Osteocyte (in vitro differentiated cells): ENCODE measurements around the gene MRPS7. TPM values are rescaled to one million over a fixed set of nuclear protein-coding genes. Genes with fewer than 3 reads are reported as not detected.

Experiments
- DNase-seq: peaks from one replicate; pipeline ENCODE4 v3.0.0; 2021; ENCODE audit warnings: mixed read lengths; ENCODE audit not compliant: unreplicated experiment; ENCODE audit errors: extremely low spot score
- H3K27ac Mint-ChIP-seq: one replicate; pipeline ENCODE4 v1.8.0; 2021; ENCODE audit warnings: mild to moderate bottlenecking, mixed read lengths; ENCODE audit not compliant: unreplicated experiment
- H3K27me3 Mint-ChIP-seq: one replicate; pipeline ENCODE4 v1.8.0; 2021; ENCODE audit warnings: mixed read lengths; ENCODE audit not compliant: unreplicated experiment
- H3K36me3 Mint-ChIP-seq: one replicate; pipeline ENCODE4 v1.8.0; 2021; ENCODE audit warnings: mixed read lengths; ENCODE audit not compliant: unreplicated experiment
- H3K4me1 Mint-ChIP-seq: one replicate; pipeline ENCODE4 v1.8.0; 2021; ENCODE audit warnings: mixed read lengths; ENCODE audit not compliant: unreplicated experiment
- H3K4me3 Mint-ChIP-seq: one replicate; pipeline ENCODE4 v1.8.0; 2021; ENCODE audit warnings: mild to moderate bottlenecking, moderate library complexity, mixed read lengths; ENCODE audit not compliant: unreplicated experiment
- H3K9me3 Mint-ChIP-seq: one replicate; pipeline ENCODE4 v1.8.0; 2021; ENCODE audit warnings: mixed read lengths; ENCODE audit not compliant: unreplicated experiment
- total RNA-seq: library from RNA; stranded (reverse); gene quantifications from 2 replicates; pipeline ENCODE4 v1.2.1, GENCODE V29; 2021
- TF ChIP-seq, protein P1 (sequence below): fragments of 200-600 bp; sonication (generic); IDR thresholded peaks from 2 replicates; pipeline ENCODE4 v1.5.0; 2021; ENCODE audit warnings: antibody characterized with exemption, mild to moderate bottlenecking, moderate library complexity

Gene MRPS7
- total RNA-seq, 1 donor from 2014 or later = 49.6 TPM

GRCh38 chr17:75239778-75240393 is 21.8 kb upstream of the MRPS7 start:
- Mint-ChIP-seq H3K36me3 (peaks cover 31% of the 10 kb centered on the region), H3K27ac (no peak overlapping the region), H3K4me3 (no peak overlapping the region), H3K9me3 (no peaks in the 10 kb centered on the region), H3K27me3 (no peaks in the 10 kb centered on the region), H3K4me1 (peaks cover 2% of the 10 kb centered on the region)
- no peak for DNase-seq
- TF ChIP-seq, protein P1, sequence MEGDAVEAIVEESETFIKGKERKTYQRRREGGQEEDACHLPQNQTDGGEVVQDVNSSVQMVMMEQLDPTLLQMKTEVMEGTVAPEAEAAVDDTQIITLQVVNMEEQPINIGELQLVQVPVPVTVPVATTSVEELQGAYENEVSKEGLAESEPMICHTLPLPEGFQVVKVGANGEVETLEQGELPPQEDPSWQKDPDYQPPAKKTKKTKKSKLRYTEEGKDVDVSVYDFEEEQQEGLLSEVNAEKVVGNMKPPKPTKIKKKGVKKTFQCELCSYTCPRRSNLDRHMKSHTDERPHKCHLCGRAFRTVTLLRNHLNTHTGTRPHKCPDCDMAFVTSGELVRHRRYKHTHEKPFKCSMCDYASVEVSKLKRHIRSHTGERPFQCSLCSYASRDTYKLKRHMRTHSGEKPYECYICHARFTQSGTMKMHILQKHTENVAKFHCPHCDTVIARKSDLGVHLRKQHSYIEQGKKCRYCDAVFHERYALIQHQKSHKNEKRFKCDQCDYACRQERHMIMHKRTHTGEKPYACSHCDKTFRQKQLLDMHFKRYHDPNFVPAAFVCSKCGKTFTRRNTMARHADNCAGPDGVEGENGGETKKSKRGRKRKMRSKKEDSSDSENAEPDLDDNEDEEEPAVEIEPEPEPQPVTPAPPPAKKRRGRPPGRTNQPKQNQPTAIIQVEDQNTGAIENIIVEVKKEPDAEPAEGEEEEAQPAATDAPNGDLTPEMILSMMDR = no peak

GRCh38 chr17:75240394-75241142 is 21.1 kb upstream of the MRPS7 start:
- Mint-ChIP-seq H3K4me3 (no peak overlapping the region), H3K27me3 (no peaks in the 10 kb centered on the region), H3K4me1 (peaks cover 2% of the 10 kb centered on the region), H3K27ac (no peak overlapping the region), H3K9me3 (no peaks in the 10 kb centered on the region), H3K36me3 (peaks cover 31% of the 10 kb centered on the region)
- no peak for DNase-seq
- TF ChIP-seq, protein P1 = peak; percentile 57

DNA sequence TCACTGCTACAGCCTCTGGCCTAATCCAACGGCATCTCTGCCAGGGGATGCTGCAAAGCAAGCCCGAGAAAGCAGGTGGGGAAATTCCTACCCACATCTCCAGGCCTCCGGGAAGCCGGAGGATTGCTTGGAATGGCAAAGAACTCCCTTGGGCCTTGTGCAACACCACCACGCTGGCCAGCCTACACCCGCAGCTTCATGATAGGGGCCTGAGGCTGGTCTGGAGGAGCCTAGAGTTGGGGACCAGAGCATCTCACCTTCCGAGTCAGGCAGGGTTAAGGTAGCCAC is 20.6 kb upstream of the MRPS7 start:
- Mint-ChIP-seq H3K4me3 (no peak overlapping the region), H3K36me3 (peaks cover 34% of the 10 kb centered on the region), H3K4me1 (peaks cover 2% of the 10 kb centered on the region), H3K27me3 (no peaks in the 10 kb centered on the region), H3K9me3 (no peaks in the 10 kb centered on the region), H3K27ac (no peak overlapping the region)
- TF ChIP-seq, protein P1 = no peak
- no peak for DNase-seq

GRCh38 chr17:75241502-75241901 is 20.2 kb upstream of the MRPS7 start:
- H3K9me3 Mint-ChIP-seq = no peaks in the 10 kb centered on the region
- TF ChIP-seq, protein P1 = no peak
- H3K4me3 Mint-ChIP-seq = no peak overlapping the region
- no peaks in the 10 kb centered on the region for H3K27me3 Mint-ChIP-seq
- H3K36me3 Mint-ChIP-seq = peaks cover 32% of the 10 kb centered on the region
- H3K27ac Mint-ChIP-seq = no peak overlapping the region
- peaks cover 2% of the 10 kb centered on the region for H3K4me1 Mint-ChIP-seq
- no peak for DNase-seq

DNA sequence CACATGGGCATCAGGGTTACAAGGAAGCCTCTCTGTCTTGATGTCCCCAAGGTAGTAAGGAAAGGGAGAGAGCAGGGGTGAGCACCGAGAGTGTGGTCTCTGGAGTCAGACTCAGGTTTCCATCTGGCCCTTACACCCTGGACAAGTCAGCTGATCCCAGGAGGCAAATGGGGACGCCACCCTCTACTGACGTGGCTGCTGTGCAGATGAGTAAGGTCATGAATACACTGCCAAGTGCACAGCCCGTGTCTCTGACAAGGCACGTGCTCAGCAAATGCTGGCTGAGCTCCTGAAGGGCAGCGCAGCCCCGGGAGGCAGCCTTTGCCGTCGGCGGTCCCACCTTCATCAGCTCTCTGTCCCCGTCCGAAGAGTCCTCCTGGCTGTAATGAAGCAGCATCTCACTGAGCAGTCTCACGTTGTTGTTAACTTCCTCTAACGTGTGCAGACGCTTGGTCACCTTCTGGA is 19.7 kb upstream of the MRPS7 start:
- TF ChIP-seq, protein P1 = no peak
- no peak overlapping the region for H3K4me3 Mint-ChIP-seq
- H3K4me1 Mint-ChIP-seq = peaks cover 2% of the 10 kb centered on the region
- H3K27me3 Mint-ChIP-seq = no peaks in the 10 kb centered on the region
- H3K27ac Mint-ChIP-seq = no peak overlapping the region
- peaks cover 33% of the 10 kb centered on the region for H3K36me3 Mint-ChIP-seq
- H3K9me3 Mint-ChIP-seq = no peaks in the 10 kb centered on the region
- no peak for DNase-seq
